GM21786 (cell line): Measurements from ENCODE around the gene PCNX3.

Experiments used
- ATAC-seq: cut with Tn5 transposase; IDR thresholded peaks from one replicate; pipeline ENCODE4 v1.9.1; 2021; ENCODE audit not compliant: unreplicated experiment

Gene PCNX3

DNA sequence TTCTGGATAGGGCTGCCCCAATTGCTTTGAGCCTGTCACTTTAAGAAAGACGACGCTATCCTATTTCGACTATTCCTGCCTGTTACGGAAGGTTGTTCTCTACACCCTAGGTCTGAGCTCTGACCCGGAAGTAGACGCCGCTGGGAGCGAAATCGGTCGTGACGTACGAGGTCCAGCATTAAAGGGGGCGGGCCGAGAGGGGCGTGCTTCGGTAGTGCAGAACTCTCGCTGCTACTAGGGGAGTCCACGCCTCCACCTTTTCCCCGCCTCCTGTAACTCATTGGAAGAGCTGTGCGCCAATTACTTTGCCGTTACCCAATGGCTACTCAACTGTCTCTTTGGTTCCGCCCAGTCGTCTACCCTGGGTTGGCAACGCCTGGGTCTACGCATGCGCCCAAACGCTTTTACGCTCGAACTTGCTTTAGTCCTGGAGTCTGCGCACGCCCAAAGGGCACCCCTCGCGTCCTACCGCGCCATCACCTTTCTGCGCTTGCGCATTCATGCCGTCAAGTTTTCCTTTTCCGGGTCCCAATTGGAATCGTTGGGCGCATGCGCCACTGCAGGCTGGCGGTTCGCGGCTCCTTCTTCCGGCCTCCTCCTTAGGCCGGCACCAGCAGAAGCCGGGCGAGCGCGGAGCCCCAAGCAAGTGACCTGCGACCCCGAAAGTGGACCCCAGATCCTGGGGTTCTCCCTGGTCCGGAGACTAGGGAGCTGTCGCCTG lies at the start of gene PCNX3:
PCNX3 (plus strand) TSS at position 548 of the 721 bp plus-strand sequence. CDS start 536 bp downstream, outside the sequence.
- ATAC-seq = peak; percentile 82

DNA sequence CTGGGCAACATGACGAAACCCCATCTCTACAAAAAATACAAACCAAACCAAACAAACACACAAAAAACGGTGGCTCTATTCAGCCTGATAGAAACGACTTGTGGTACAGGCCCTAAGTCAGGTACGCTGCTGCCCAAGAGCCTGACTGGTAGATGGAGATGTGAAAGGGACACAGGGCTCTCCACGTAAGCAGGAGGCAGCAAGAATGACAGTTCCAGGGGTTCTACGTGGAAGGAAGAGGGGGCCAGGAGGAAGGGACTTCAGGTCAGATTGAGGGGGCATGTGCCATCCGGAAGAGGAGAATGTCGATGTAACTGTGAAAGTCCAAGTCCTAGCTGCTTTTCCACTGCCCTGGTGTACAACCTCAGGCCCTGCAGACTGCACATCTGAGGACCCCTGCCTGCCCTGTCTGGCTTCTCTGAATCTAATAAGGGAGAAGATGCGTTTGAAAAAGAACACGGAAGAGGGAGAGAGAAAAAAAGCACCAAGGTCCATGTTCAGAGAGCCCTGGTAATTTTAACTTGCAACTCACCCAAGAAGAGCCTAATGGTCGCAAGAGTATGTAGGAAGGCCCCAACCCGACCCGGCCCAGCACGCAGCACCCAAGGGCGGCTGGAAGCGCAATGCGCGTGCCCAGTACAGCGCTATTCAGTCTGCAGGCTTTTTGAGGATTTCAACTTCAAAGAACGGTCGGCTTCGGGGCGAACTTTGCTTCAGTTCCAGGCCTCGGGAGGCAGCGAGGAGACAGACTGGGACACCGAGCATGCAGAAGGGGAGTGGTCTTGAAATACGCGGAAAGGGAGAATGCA lies 46.2 kb upstream of the PCNX3 start:
- ATAC-seq = no peak

- ATAC-seq = peak; percentile 55
Observed at GRCh38 chr11:65569973-65570918, 45.3 kb upstream of the PCNX3 start, which contains the start of gene ZNRD2. Gene ZNRD2 (plus strand): TSS chr11:65570477. CDS start chr11:65570492, 15 bp downstream.

DNA sequence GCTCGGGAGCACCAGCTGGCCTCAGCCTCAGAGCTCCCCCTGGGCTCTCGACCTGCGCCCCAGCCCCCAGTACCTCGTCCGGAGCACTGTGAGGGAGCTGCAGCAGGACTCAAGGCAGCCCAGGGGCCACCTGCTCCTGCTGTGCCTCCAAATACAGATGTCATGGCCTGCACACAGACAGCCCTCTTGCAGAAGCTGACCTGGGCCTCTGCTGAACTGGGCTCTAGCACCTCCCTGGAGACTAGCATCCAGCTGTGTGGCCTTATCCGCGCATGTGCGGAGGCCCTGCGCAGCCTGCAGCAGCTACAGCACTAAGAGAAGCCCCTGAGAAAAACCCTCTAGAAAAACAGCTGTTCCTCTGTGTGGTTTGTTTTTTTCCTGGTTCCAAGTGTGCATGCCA lies 44.2 kb upstream of the PCNX3 start:
- ATAC-seq = no peak

DNA sequence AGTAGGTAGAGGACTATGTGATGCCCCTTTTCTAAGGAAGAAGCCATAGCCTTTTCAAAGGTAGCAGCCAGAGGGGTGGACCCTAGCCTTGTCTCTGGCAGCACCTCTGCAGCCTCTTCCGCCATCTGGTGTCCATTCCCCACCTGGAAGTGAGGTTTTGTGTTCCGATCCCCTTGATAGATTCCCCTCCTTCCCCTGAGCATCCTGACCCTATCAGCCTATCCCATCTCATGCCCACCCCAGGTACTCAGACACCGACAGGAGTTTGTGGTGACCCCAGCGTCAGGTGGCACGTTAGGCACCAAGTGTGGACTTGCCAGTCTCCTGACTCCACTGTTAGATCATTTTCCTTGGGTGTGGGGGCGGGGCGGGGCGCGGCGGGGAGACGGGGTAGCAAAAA lies 43.6 kb upstream of the PCNX3 start:
- no peak for ATAC-seq

DNA sequence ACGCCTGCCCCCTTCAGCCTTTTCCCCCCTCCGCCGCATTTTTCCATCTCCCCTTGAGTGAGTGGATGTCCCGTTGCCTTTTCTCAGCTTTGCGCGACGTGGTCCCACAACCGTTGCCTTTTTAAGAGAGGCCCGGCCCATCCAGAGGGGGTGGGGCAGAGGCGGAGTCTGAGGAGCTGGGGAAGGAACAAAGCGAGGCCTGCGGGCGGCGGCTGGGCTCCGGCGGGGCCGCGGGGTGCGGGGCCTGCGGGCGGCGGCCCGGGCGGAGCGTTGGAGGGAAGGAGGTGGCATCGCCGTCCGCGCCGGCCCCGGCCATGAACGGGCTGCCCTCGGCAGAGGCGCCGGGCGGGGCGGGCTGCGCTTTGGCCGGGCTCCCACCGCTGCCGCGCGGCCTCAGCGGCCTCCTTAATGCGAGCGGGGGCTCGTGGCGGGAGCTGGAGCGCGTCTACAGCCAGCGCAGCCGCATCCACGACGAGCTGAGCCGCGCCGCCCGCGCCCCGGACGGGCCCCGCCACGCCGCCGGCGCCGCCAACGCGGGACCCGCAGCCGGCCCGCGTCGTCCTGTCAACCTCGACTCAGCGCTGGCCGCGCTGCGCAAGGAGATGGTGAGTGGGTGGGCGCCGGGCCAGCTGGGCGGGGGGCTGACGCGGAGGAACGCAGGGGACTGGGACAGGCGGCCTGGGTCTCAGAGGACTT lies 43.1 kb upstream of the PCNX3 start, which contains the start of gene FAM89B:
FAM89B (plus strand) TSS at position 183 of the 696 bp plus-strand sequence; CDS start at position 315, 132 bp downstream.
- ATAC-seq = no peak

DNA sequence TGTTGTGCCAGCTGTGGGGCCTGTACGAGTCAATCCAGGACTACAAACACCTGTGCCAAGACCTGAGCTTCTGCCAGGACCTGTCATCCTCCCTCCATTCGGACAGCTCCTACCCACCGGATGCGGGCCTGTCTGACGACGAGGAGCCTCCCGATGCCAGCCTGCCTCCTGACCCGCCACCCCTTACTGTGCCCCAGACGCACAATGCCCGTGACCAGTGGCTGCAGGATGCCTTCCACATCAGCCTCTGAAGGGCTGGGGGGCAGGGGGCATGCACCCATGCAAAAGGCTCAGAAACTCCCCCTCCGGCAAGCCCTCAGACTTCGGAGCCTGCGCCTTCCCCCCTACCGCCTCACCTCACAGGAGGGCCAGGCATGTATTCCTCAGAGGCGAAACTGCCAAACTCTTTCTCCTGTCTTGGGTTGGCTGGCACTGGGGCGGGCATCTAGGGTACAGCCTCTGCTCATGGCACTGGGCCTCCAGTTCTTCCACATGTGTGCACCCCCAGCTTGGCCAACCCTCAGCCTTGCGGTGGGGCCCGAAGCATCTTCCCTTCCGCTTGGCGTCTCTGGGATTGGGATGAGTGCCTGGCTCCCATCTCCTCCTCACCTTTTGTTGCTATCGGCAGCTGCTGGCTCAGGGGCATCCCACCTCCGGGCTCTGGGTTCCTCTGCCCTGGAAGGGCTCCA lies 42.0 kb upstream of the PCNX3 start:
- no peak for ATAC-seq

DNA sequence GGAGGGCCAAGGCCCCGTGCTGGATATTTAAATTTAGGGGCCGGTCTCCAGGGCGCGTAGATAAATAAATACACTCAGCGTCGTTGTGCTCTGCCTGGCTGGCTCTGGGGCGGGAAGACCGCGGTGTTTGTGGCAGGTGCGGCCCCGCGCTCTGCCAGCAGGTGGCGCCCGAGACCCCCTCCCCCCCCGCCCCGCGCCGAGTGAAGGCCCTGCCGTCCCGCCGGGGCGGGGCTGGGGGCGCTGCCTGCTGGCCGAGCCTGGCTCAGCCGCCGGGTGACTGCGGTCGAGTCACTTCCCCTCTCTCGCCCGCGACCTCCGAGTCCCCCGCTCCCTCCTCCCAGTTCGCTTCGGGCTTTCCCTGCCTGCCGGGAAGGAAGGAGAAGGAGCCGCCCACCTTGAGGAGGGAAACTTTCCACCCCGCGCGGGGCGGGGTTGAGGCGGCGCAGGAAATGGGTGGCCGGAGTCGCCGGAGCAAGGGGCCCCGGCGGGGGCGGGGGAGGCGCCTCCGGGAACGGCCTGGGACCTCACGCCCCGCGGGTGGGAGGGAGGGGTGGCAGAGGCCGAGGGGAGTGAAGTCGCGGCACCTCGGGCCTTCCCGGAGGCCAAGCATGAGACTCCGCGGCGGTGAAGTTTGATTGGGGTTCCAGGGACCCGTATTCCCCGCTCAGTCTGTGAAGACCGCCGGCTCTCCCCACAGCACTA lies 41.3 kb upstream of the PCNX3 start:
- peak; percentile 27 for ATAC-seq

DNA sequence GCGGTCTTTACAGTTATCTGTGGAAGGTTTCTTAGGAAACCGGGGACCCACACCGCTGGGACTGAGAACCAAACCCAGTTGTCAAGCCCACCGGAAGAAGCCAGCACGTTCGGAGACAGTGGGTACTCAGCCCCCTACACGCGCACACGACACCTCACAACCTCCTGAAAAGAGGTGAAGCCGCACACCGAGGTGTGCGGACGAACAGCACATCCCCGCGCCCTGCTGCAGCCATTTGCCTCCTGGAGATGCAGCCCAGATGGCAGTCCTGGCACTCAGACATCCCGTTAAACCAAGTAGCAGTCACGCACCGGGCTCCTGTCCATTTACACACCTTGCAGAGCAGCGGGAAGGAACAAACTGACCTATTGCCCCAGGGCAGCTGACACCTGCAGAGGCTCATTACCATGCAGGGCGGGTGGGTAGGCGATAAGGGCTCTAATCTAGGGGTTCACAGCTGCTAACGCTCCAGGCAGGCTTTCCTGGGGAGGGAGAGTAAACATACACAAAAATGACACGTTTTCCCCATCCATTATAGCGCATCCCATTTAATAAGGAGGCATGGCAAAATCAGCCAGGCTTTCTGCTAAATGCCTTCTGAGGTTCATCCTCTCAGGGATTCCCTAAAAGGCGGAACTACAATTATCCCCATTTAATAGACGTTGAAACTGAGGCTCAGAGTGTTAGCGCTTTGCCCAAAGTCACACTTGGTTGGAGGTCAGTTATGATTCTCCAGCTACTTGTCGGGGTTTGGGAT lies 40.6 kb upstream of the PCNX3 start:
- no peak for ATAC-seq

DNA sequence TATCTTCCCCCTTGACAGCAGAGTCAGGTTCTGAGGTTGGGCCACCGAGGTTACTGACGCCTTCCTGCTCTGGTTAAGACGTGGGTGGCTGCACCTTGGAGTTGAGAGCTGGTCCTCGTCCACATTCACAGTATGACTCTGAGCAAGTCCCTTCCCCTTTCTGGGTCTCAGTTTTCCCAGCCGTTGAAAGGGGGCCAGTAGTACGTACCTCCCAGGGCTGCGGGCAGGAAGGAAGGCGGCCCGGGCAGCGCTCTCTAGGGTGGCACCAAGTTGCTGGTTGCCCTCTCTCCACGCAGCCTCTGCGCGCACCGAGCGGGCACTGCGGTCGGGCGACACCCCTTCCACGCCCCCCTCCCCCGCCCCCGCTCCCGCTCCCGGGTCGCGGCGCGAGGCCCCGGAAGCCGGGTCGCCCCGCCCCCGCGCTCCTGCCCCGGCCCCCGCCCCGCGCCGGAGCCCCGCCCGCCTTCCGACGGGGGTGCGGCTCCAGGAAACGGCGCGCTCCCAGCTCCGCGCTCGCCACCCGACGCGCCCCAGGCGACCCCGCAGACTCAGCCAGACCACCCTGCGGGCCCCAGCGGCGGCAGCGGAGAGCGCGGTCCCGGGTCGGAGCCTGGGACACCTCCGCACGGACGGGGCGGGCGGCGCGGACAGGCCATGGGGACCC lies 39.9 kb upstream of the PCNX3 start, which contains the start of gene EHBP1L1:
EHBP1L1 (plus strand) TSS at position 486 of the 664 bp plus-strand sequence. CDS start 250 bp downstream, outside the sequence.
- ATAC-seq = no peak

DNA sequence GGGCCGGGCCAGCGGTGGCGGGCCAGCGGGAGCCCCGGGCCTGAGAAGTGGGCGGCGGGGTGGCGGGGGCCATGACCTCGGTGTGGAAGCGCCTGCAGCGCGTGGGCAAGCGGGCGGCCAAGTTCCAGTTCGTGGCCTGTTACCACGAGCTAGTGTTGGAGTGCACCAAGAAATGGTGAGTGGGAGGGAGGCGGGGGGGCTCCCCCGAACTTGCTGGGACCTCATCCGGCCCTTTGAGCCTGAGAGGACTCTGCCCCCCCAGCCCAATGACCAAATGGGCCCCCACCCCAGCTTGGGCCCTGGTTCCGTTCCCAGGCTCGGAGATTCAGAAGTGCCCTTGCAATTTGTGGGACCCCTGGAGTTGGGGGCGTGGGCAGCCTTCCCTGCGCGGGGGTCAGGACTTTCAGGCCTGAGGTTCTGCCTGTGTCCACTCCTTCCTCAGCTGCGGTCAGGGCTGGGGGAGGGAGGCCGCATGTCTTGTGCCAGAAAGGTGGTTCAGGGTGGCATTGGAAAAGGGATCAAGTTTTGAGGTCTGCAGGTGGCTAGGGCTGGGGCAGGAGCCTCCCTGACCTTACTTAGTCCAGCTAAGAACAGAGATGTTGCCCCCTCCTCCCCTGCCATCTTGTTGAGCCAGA lies 39.2 kb upstream of the PCNX3 start:
- ATAC-seq = no peak

DNA sequence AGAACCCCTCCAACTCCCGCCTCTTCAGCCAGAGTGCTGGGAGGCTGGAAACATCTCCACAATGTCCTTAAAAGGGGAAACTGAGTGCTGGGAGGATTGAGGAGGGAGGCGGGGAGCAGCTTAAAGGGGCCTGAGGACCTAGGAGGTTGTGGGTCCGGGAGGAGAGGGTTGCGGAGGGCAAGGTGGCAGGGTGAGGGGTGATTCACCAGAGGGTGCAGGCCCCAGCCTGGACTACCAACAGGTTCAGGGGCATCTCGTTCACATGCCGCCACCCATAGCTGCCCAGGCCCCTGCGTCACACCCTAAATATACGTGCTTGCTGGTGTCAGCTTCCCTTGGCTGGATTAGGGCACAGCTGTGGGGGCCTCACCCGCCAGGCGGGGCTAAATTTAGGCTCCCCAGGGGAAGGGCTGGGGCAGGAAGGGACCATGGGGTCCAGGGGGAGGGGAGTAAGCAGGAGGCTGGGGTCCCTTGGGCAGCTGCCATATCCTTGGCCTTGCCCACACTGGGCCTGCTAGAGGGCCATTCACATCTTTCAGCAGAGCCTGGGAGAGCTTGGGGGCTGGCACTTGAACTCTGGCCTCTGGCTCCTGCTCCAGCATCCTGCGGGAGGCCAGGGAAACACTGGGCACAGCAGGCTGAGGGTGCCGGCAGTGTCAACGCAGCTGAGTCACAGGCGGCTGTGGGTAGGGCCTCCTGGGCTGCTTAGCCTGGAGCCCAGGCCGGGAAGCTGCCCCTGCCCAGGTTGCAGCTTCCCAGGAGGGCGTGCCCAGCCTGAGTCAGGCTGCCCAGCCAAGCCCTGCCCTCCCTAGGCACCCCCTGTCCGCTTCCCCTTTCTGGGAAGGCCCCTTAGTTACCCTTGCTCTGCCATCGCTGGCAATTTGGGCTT lies 38.5 kb upstream of the PCNX3 start:
- no peak for ATAC-seq

DNA sequence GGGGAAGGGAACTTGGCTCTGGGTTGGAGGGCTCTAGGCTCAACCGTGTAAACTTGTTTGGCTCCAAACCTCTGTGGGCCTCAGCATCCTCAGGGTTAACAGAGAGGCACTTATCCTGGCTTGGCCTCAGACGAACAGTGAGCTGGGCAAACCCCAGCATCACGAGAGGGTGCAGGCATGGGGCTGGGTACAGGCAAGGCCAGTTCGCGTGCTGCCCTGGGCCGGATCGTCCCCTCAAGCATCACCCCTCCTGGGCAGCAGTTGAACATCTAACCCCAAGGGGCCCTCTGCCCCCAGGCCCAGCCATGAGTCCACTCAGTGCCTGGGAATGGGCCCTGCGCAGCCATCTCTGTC lies 37.8 kb upstream of the PCNX3 start:
- ATAC-seq = no peak

- no peak for ATAC-seq
Observed at GRCh38 chr11:65578134-65578533, 37.4 kb upstream of the PCNX3 start.

DNA sequence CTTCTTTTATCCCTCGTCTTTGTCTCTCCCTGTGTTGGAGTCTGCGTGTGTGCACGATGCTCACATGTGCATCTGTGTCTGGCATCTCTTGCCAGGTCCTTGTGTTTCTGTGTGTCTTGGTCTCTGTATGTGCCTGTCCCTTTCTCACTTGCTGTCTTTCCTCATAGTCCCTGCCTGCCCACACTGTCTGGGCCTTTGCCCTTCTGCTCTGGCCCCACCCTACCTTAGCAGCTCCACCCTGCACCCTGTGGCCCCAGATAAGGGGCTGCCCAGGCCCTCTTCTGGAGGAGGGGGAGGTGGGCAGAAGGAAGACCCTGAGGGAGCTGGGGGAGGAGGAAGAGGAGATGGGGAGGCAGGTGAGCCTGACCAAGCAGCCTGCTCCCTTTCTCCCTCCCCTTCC lies 36.9 kb upstream of the PCNX3 start:
- no peak for ATAC-seq

GRCh38 chr11:65579291-65579690 lies 36.3 kb upstream of the PCNX3 start:
- ATAC-seq = no peak
